HS-5 (cell line): Measurements from ENCODE around the gene KNDC1.
"Not testable (repeated sequence)": the region's sequence is repeated elsewhere in the genome, so short reads cannot be mapped to it uniquely, and the experiment has no call there.

Source experiments
- DNase-seq: peaks from one replicate; pipeline ENCODE4 v3.0.0-alpha.2; 2012; ENCODE audit warnings: low read depth

KNDC1 gene, protein sequence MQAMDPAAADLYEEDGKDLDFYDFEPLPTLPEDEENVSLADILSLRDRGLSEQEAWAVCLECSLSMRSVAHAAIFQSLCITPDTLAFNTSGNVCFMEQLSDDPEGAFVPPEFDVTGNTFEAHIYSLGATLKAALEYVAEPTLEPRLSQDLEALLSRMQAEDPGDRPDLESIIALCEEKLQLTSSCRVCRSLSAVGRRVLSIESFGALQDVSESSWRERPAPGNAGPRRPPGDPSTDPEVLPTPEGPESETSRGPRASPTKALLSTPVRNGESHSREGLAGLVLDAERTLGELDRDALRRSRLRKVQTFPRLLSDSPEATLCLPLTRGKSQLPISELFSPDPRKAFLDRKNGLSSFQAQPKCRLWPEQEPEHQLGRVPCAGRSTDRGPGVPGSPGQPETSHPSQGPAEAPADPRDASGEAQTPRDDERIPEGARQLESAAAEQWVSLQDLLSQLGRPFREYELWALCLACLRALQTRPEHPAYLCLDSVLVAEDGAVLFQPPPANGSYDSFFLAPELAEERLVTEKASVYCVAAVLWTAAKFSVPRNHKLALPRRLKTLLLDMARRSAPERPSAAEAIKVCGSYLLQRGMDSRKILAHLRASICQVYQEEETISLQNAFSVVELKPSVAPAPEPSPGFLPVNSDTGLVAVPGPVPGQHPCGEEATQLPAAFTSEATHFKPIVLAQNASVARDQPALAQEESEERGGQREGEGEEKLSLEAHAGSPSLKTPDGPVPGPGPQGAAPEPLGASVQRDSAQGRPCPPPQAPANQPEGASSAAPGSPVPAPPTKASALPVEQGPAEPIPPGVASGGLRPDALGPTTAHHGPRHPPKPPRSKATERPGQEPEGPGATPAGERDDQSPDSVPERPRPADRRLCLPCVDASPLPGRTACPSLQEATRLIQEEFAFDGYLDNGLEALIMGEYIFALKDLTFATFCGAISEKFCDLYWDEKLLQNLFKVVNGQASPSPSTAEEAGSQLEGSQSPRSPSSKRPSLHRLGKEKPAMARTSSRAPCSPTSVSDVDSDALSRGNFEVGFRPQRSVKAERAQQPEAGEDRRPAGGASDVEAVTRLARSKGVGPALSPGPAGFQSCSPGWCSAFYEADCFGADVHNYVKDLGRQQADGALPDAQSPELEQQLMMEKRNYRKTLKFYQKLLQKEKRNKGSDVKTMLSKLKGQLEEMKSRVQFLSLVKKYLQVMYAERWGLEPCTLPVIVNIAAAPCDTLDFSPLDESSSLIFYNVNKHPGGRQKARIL (N-terminal part only)

DNA sequence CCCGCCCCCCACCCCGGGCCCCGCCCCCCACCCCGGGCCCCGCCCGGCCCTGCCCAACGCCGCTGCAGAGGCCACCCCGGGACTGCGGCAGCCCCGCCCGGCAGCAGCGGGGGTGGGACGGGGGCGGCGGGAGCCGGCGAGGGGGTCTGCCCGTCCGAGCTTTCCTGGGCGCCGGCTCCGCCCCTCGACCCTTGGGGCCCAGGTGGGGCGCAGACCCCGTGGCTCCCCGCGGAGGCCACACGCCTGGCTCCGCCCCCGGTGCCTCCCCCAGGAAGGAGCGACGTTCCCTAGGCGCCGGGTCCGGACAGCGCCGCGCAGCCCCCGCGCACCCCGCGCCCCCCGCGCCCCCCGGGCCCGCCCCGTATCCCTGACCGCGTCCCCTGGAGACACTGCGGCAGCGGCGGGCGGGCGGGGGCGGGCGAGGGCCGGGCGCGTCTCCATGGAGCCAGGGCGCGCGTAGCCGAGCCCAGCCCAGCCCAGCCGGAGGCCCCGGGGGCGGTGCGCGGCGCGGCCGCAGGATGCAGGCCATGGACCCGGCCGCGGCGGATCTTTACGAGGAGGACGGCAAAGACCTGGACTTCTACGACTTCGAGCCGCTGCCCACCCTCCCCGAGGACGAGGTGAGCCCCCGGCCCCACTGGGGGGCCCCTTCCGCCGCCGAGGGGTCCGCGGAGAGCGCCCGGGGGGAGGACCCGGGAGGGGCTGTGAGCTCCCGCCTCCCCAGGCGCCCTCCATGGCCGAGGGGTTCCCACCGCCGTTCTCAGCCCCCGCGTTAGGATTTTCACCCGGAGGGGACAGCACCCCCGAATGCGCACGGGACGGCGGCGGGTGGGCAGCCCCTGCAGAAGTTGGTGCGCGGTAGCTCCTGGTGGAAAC, at the start of gene KNDC1:
KNDC1 (plus strand) TSS at position 270 of the 876 bp plus-strand sequence; CDS start at position 519, 249 bp downstream.
- DNase-seq, result no peak

DNA sequence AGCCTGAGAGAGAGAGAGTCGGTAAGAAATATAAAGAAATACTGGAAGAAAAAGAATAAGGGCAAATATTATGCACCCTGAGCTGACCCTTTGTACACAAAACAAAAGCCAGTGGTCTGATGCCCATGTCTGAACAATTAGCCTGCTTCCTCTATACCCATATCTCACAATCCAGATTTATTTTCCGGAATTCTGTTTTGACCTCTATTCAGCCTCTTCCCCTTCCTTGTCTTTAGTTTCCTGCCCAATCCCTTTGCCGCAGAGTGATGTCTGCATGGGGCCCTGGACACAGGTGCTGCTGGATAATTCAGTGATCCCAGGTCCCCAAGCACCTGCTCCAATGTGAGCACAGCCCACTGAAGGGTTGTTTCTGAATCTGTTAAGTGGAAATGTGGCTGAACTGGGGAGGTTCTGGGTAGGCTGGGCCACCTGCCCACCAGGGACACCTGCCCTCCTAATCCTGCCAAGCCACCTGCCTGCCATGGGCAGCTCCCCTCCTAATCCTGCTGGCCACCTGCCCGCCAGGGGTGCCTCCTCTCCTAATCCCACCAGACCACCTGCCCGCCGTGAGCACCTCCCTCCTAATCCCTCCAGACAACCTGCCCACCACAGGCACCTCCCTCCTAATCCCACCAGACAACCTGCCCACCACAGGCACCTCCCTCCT, 49.3 kb upstream of the KNDC1 start:
- no peak for DNase-seq

DNA sequence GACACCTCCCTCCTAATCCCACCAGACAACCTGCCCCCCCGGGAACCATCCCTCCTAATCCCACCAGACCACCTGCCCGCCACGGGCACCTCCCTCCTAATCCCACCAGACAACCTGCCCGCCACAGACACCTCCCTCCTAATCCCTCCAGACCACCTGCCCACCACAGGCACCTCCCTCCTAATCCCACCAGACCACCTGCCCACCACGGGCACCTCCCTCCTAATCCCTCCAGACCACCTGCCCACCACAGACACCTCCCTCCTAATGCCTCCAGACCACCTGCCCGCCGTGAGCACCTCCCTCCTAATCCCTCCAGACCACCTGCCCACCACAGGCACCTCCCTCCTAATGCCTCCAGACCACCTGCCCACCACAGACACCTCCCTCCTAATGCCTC, 48.4 kb upstream of the KNDC1 start:
- not testable (repeated sequence) for DNase-seq

DNA sequence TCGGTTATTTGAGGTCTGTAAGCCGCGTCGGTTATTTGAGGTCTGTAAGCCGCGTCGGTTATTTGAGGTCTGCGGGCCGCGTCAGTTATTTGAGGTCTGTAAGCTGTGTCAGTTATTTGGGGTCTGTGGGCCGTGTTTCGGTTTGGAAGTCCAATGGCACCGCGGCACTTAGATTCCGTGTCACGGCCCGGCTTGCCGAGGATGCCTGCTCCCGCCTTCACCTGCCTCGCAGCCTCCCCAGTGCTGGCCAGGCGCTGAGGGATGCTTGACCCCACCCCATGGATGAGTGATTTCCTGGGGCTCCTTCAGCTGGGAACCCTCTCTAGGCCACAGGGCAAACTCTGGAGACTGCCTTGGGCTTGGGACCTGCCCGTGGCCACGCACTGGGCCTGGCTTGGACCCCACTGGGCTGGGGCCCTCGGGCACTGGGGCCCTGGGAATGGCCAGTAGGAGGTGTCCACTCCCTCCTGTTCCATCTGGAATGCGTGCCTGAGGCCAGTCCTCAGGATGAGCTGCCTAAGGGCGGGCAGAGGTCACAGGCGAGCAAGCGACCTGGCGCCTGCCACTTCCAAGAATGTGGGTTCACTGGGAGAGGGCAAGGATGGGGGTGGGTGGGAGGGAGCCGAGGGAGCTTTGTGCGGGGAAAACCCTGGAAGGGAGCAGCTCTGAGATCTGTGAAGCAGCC, 46.7 kb upstream of the KNDC1 start:
- DNase-seq, result no peak

DNA sequence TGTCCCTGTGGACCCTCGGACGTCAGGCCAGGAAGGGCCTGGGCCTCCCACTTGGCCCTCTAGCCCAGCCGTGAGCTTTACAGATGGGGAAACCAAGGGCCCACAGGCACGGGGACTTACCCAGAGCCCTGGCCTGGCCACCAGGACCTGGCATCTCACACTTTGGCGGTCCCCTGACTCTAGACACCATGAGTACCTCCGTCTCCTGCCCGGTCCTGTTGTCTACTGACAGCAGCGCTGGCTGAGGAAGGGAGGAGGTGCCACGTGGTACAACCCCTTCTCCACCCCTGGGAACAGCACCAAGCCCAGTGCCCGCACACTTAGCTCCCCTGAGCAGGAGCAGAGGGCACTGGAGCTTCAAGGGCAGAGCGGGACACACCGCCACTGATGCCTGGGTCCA, 46.2 kb upstream of the KNDC1 start:
- DNase-seq, result no peak

DNA sequence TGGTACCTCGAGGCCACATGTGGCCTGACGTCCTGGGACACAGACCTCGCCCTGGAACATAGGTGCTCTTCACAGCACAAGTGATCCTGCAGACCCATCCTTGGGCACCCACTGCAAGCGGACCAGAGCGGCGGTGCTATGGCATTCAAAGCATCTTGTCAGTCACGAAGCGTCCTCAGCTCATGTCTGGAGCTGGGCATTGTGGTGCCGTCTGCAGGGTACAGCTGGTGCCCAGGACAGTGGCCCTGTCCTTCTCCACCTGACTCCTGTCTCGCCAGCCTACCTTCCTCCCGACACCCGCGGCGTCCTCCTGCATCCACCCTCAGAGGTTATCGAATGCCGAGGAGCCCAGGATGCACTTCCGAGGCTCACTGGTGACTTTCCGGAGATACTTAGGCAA, 45.8 kb upstream of the KNDC1 start:
- no peak for DNase-seq

DNA sequence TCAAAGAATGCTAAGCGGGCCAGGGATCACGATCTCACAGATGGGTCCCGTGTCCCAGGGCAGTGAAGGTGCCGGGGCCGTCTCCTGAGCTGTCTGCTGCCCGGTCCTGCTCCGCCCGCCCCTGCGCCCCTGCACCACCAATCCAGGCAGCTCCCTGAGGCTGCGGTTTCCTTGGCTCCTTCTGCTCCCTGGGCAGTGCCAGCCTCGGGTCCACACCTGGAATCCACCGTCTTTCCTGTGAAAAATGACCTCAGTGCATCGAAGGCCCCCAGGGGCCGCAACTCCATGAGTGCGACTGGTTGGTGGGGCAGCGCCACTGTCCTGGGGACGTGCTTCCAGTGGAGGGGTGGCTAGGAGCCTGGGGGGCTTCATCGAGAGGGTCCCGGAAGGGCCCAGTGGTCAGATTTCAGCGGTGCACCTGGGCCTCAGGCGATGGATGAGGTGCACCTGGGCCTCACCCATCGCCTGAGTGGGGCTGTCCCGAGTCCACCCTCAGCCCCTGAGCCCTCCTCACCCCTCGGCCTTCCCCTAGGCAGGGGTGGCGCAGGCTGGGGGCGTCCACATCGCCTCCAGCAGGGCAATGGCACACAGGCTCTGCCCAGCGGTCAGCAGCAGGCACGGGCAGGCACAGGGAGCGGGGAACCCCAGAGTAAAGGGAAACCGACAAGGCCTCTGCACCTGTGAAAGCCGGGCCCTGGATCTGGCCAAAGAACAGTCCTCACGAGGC, 45.1 kb upstream of the KNDC1 start:
- DNase-seq, result no peak

DNA sequence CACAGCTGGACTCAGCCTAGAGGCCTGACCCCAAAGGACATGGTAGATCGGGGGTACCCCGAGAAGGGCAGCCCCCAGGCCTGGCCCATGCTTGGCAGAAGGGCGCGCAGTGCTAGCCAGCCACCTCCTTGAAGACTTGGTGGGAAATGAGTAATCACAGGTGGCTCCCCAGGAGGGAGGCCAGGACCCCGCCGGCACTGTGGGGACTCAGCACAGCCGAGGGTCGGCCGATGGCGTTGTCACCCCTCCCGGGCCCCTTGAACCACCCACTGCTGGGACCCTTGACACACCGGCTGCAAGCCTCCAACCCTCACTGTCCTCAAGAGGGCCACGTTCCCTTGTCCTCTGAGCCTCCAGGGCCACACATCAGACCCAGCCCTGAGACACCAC, 44.6 kb upstream of the KNDC1 start:
- no peak for DNase-seq

DNA sequence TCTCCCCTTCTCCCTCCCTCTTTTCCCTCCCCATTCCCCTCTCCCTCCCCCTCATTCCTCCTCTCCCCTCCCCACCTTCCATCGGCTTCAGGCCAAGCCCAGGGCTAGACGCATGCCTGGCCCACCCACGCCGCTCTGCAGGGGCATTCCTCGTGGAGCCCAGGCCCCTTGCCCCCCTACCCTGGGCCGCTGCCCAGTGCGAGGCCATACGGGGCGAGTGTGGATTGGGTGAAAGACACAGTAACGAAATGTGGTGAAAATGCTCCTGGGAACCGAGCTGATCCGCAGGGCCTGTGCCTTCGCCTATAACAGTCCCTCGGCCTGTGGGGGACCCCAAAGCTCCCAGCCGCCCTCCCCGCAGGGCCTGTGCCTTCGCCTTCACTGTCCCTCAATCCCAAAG, 44.0 kb upstream of the KNDC1 start:
- no peak for DNase-seq

DNA sequence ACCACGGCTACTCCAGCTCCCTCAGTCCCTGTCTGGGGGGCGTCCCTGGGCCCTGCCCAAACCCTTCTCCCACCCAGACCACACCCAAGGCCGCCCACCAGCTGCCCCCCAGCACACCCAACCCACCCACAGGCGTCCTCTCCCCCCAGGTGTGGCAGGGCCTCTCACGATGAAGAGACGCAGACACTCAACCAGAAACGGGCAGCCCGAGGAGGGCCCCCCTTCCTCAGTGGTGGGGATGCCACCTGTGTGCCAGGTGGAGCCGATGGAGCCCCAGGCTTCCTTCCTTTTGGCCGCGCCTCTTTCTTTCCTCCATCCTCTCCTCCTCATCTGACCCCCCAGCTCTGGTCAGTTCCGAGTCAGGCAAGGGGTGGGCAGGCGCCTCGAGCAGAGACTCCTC, 43.6 kb upstream of the KNDC1 start:
- no peak for DNase-seq

DNA sequence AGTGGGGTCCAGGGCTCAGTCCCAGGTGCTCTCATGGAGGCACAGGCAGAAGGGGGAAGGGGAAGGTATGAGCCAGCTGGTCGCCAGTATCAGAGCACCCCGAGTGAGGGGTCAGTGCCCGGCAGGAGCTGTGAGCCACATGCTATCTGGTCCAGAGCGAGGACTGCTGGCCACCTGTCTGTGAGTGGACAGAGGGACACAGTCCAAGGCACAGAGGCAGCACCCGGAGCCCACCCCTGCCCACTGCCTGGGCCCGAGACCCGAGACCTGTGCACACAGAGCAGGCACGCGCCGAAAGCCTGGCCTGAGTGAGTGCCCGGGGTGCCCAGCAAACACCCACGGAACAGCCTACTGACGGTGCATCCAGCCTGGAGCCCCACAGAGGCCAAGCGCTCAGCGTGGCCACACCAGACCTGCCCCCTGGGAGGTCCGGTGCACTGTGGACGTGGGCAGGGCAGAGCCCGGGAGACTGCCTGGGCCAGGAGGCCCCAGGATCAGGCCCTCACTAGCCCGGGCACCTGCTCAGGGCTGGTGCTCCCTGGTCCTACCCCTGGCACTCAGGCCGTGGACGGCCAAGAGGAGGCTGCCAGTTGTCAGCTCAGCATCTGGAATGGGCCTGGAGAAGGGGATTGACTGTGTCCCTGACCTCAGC, 42.9 kb upstream of the KNDC1 start:
- DNase-seq, result no peak

DNA sequence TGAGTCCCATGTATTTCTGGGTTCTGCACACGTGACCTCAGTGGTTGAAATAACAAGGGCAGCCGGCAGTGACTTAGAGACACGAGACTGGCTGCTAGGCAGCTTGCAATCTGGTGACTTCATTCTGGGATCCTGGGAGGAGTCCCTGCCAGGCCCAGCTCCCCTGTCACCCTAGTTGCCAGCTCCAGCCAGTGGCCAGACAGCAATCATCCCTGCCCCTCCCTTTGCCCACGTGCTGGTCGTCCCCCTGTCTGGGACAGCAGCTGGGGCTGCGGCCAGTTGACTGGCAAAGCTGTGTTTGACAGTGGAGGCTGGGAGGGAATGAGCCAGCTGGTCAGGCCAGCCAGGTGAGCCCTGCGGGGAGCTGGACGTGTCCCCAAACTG, 42.3 kb upstream of the KNDC1 start:
- DNase-seq, result no peak

DNA sequence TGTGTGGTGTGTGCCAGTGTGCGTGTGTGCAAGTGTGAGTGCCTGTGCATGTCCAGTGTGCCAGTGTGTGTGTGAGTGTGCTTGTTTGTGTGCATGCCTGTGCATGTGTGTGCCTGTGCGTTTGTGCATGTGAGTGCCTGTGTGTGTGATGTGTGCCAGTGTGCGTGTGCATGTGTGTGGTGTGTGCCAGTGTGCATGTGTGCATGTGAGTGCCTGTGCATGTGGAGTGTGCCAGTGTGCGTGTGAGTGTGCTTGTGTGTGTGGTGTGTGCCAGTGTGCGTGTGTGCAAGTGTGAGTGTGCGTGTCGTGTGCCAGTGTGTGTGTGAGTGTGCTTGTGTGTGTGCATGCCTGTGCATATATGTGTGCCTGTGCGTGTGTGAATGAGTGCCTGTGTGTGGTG, 38.5 kb upstream of the KNDC1 start:
- DNase-seq, result no peak

DNA sequence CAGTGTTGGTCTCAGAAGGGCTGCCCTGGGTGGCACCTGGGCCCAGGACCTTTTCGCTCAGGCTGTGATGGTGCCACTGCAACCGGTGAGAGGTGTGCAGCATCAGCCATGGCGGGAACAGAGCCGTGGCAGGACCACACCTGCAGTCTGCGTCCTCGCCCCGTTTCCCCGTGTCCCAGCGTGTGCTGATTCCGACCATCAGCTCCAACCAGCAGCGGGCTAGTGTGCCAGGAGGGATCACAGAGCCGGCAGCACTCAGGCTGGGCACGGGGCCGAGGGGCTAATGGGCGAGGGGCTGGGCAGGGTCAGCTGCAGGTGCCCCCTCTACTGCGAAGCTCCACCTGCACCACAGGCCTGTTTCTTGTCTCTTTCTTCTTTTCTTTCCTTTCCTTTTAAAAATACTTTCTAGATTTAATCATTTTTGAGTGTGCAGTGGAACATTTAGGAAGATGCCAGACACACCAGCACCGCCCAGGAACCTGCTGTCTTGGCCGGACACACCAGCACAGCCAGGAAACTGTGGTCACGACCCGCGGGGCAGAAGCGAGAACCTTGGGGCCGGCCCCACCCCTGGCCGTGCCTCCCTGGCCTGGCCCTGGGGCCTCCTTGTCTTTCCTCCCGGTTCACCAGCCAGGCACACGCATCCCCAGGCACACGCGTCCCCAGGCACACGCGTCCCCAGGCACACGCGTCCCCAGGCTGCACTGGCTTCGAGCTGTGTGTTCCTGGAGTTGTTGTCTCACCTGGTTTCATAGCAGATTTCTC, 37.7 kb upstream of the KNDC1 start:
- DNase-seq, result no peak

DNA sequence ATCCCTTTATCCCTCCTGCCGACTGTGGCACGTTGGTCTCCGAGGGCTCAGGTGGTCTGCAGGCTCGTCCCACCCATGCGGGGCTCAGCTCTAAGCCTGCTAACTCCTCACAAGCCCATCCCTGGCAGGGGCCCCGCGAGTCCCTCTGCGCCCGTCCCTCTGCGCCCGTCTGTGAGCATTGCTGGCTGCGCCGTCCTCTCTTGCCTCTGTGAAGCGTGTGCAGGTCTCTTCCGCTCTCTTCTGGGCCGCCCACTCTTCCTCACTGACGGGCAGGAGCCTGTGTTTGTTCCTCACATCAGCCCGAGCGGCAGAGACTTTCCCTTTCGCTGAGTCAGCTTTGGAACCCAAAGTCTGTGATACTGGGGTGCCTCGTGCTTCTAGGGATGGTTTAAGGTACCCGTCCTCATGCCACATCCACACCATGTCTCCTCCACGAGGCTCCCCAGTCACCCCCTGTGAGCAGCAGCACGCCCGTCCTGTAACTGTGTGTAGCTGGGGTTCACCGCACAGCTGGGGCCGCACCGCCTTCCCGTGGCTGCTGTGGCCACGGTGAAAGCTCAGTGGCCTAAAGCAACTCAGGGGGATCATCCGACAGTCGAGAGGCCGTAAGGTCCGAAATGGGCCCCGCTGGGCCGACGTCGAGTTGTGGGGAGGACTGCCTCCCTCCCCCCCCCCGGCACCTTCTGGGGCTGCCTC, 36.8 kb upstream of the KNDC1 start:
- DNase-seq, result no peak

DNA sequence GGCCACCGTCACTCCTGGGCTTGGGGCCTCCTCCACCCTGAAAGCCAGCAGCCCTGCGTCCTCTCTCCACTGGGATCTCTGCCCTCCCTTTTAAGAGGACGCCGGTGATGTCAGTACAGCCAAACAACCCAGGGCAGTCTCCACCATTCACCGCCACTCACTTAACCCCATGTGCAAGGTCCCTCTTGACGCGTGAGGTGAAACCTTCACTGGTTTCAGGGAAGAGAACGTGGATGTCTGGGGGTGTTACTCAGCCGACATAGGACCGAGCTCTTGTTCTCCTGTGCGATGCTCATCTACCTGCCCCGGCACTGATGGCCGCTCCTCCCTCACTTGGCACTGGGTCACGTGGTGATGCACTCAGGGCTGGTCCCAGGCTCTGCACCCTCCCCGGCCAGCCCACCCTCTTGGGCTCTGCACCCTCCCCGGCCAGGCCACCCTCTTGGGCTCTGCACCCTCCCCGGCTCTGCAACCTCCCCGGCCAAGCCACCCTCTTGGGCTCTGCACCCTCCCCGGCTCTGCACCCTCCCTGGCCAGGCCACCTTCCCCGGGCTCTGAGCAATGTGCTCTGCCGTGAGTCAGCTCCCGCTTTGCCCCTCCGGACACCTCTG, 36.2 kb upstream of the KNDC1 start:
- DNase-seq, result no peak
